ENCODE measurements around the gene SLC2A13. TPM values are rescaled to one million over a fixed set of nuclear protein-coding genes. Genes with fewer than 3 reads are reported as not detected.

Gene SLC2A13
- total and polyA plus RNA-seq, 4 donors, result 3.2 to 21.4 (median 7.4) TPM

DNA sequence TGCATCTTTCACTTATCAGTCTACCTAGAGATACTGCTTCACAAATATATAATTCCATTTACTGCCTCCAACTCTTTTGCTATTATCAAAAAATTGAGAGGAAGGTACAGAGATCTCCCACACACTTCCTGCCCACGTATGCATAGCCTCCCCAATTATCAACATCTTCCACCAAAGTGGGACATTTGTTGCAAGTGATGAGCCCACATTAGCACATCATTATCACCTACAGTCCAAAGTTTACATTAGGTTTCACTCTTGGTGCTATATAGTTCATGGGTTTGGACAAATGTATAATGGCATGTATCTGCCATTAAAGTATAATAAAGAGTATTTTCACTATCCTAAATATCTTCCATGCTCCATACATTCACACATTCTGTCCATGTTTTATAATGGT, 66.3 kb downstream of the SLC2A13 start:
- no peaks in the 10 kb centered on the region for H3K9me3 ChIP-seq (ENCODE audit: control insufficient read depth in 4 of 4, insufficient read depth in 3 of 4, low read length in 3 of 4)
- no peaks in the 10 kb centered on the region for H3K27me3 ChIP-seq (ENCODE audit: control insufficient read depth in 3 of 3, insufficient read depth in 3 of 3, low read length in 2 of 3)
- H3K36me3 ChIP-seq (ENCODE audit: control insufficient read depth in 4 of 4, insufficient read depth in 4 of 4, low read length in 4 of 4), result no peaks in the 10 kb centered on the region
- H3K27ac ChIP-seq (ENCODE audit: low read depth in 1 of 2, low read length in 1 of 2), result no peak overlapping the region
- peaks cover 0 to 6% (median 0%) of the 10 kb centered on the region in 5 donors for H3K4me1 ChIP-seq (ENCODE audit: control insufficient read depth in 5 of 5, insufficient read depth in 5 of 5, low read length in 5 of 5)
- TF ChIP-seq, protein P1, sequence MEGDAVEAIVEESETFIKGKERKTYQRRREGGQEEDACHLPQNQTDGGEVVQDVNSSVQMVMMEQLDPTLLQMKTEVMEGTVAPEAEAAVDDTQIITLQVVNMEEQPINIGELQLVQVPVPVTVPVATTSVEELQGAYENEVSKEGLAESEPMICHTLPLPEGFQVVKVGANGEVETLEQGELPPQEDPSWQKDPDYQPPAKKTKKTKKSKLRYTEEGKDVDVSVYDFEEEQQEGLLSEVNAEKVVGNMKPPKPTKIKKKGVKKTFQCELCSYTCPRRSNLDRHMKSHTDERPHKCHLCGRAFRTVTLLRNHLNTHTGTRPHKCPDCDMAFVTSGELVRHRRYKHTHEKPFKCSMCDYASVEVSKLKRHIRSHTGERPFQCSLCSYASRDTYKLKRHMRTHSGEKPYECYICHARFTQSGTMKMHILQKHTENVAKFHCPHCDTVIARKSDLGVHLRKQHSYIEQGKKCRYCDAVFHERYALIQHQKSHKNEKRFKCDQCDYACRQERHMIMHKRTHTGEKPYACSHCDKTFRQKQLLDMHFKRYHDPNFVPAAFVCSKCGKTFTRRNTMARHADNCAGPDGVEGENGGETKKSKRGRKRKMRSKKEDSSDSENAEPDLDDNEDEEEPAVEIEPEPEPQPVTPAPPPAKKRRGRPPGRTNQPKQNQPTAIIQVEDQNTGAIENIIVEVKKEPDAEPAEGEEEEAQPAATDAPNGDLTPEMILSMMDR (IDR thresholded peaks at IDR 0.05; ENCODE audit: control extremely low read depth, extremely low read depth), result no peak
- ATAC-seq (ENCODE audit: insufficient read depth, low FRiP score), result no peak
- WGBS, 2 donors, result 49 to 55% methylated on average over 1 of the region's 1 CpG
- DNase-seq, result no peak
- no peak overlapping the region for H3K9ac ChIP-seq (ENCODE audit: insufficient read depth in 1 of 2, low read length in 2 of 2)
- H3K4me3 ChIP-seq, result no peak overlapping the region

DNA sequence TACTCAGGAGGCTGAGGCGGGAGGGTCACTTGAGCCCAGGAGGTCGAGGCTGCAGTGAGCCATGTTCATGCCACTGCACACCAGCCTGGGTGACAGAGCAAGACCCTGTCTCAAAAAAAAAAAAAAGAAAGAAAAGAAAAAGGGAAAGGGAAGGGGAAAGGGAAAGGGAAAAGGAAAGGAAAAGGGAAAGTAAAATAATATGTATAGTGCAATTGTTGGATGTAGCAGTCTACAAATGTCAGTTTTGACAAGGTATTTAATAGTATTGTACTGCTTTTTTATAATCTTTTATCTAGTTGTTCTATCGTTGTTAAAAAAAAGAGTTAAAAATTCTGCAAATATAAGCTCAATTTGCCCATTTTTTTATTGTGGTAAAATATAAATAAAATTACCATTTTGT, 67.3 kb downstream of the SLC2A13 start:
- WGBS, 2 donors, result 93 to 96% methylated on average over 3 of the region's 3 CpGs
- Histone ChIP-seq H3K27ac (ENCODE audit: low read depth in 1 of 2, low read length in 1 of 2) (no peak overlapping the region), H3K27me3 (ENCODE audit: control insufficient read depth in 3 of 3, insufficient read depth in 3 of 3, low read length in 2 of 3) (no peaks in the 10 kb centered on the region), H3K9ac (ENCODE audit: insufficient read depth in 1 of 2, low read length in 2 of 2) (no peak overlapping the region), H3K36me3 (ENCODE audit: control insufficient read depth in 4 of 4, insufficient read depth in 4 of 4, low read length in 4 of 4) (no peaks in the 10 kb centered on the region), H3K4me3 (no peak overlapping the region), H3K4me1 (ENCODE audit: control insufficient read depth in 5 of 5, insufficient read depth in 5 of 5, low read length in 5 of 5) (peaks cover 0 to 14% (median 0%) of the 10 kb centered on the region in 5 donors), H3K9me3 (ENCODE audit: control insufficient read depth in 4 of 4, insufficient read depth in 3 of 4, low read length in 3 of 4) (no peaks in the 10 kb centered on the region)
- ATAC-seq (ENCODE audit: insufficient read depth, low FRiP score) (no peak), DNase-seq (no peak)
- TF ChIP-seq, protein P1 (IDR thresholded peaks at IDR 0.05; ENCODE audit: control extremely low read depth, extremely low read depth), result no peak

DNA sequence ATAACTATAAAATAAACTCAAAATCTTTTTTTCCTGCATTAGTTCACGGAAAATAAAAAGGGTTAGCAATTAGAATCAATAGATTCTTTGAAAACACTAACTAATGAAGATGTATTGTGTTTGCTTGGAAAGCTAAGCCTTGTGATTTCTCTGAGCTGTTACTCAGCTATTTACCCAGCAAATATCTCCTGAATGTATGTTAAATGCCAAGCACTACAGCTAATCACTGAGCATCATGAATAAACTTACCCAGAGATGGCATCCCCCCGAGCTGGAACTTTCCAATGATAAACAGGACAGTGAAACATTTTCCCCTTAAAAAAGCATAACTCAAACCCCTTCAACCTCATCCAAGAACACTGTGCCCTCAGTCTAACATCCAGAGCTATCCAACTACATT, 71.2 kb downstream of the SLC2A13 start:
- Histone ChIP-seq H3K36me3 (ENCODE audit: control insufficient read depth in 4 of 4, insufficient read depth in 4 of 4, low read length in 4 of 4) (no peaks in the 10 kb centered on the region), H3K4me3 (no peak overlapping the region), H3K9me3 (ENCODE audit: control insufficient read depth in 4 of 4, insufficient read depth in 3 of 4, low read length in 3 of 4) (no peaks in the 10 kb centered on the region), H3K4me1 (ENCODE audit: control insufficient read depth in 5 of 5, insufficient read depth in 5 of 5, low read length in 5 of 5) (peaks cover 0 to 14% (median 2%) of the 10 kb centered on the region in 5 donors), H3K9ac (ENCODE audit: insufficient read depth in 1 of 2, low read length in 2 of 2) (no peak overlapping the region), H3K27ac (ENCODE audit: low read depth in 1 of 2, low read length in 1 of 2) (no peak overlapping the region), H3K27me3 (ENCODE audit: control insufficient read depth in 3 of 3, insufficient read depth in 3 of 3, low read length in 2 of 3) (no peaks in the 10 kb centered on the region)
- DNase-seq, result no peak
- TF ChIP-seq, protein P1 (IDR thresholded peaks at IDR 0.05; ENCODE audit: control extremely low read depth, extremely low read depth), result no peak
- ATAC-seq (ENCODE audit: insufficient read depth, low FRiP score), result no peak
- WGBS, 2 donors, result 39 to 46% methylated on average over 2 of the region's 2 CpGs

DNA sequence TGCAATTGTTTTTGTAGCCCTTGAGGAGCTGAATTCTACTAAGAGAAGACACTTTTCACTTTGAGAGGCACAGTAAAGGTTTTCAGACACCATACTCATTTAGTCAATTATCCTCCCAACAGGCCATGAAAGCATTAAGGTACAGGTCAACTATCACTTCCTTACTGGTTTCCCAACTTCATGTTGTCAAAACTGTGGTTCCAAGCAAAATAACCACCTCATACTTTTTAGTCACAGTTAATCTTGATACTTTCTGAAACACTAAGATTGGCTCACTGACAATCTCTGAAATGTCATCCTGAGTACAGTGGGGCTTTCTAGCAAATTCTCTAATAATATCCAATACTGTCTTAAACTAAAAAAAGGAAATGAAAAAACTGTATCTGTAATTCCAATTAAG, 71.7 kb downstream of the SLC2A13 start:
- Histone ChIP-seq H3K36me3 (ENCODE audit: control insufficient read depth in 4 of 4, insufficient read depth in 4 of 4, low read length in 4 of 4) (no peaks in the 10 kb centered on the region), H3K4me3 (no peak overlapping the region), H3K9me3 (ENCODE audit: control insufficient read depth in 4 of 4, insufficient read depth in 3 of 4, low read length in 3 of 4) (no peaks in the 10 kb centered on the region), H3K27me3 (ENCODE audit: control insufficient read depth in 3 of 3, insufficient read depth in 3 of 3, low read length in 2 of 3) (no peaks in the 10 kb centered on the region), H3K27ac (ENCODE audit: low read depth in 1 of 2, low read length in 1 of 2) (no peak overlapping the region), H3K4me1 (ENCODE audit: control insufficient read depth in 5 of 5, insufficient read depth in 5 of 5, low read length in 5 of 5) (peaks cover 0 to 14% (median 2%) of the 10 kb centered on the region in 5 donors), H3K9ac (ENCODE audit: insufficient read depth in 1 of 2, low read length in 2 of 2) (no peak overlapping the region)
- DNase-seq, result peak in 1 of 3 donors; percentile 30
- ATAC-seq (ENCODE audit: insufficient read depth, low FRiP score), result no peak
- TF ChIP-seq, protein P1 (IDR thresholded peaks at IDR 0.05; ENCODE audit: control extremely low read depth, extremely low read depth), result no peak

Data from lung (tissue), 12 donors.